GM23248 (cell line): ENCODE measurements around the gene TBL1XR1.

Source experiments
- EZH2 ChIP-seq: fragments of 200-600 bp; sonication (generic); IDR thresholded peaks from 2 replicates; pipeline ENCODE4 v1.6.1; 2018; ENCODE audit warnings: antibody characterized with exemption, mild to moderate bottlenecking; ENCODE audit not compliant: insufficient read depth, poor library complexity, severe bottlenecking
- EZH2phosphoT487 ChIP-seq: fragments of 200-600 bp; sonication (generic); IDR thresholded peaks from 2 replicates; pipeline ENCODE4 v1.6.1; 2018; ENCODE audit warnings: antibody characterized with exemption, moderate library complexity, mild to moderate bottlenecking, low read depth; ENCODE audit not compliant: insufficient read depth

DNA sequence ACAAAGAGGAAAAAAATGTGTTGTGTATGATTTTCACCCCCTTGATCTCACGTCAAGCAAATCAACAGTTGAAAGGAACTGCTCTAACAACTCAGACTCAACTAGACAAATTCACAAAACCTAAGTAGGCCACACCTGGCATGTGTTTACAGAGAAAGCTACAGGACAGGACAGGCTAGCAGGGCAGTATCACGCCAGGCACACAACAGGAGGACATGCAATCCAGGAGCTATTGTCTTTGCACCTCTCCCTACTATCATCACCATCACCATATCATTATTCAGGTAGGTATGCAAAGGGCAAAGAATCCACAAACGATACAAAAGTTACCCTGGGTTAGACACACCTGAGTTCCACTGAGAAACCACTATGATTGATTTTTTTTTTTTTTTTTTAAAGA lies 86.4 kb downstream of the TBL1XR1 start:
- TF ChIP-seq EZH2, result no peak
- TF ChIP-seq EZH2phosphoT487, result no peak
